Renal pelvis (tissue), 4 donors: ENCODE measurements around the gene KRT1. TPM values are rescaled to one million over a fixed set of nuclear protein-coding genes. Genes with fewer than 3 reads are reported as not detected.
"Not testable (repeated sequence)": the region's sequence is repeated elsewhere in the genome, so short reads cannot be mapped to it uniquely, and the experiment has no call there.

Experiments
- DNase-seq: peaks from one replicate; pipeline ENCODE4 v3.0.0-alpha.2; 2013
- polyA plus RNA-seq, 3 donors: library from polyadenylated mRNA; unstranded; fragments of 120-200 nt; gene quantifications; one replicate each; pipeline ENCODE4 v1.2.1, GENCODE V29; 2013; ENCODE audit not compliant: insufficient read length in 3 of 3

Gene KRT1
- polyA plus RNA-seq, 3 donors = 0.12 to 0.24 (median 0.16) TPM

DNA sequence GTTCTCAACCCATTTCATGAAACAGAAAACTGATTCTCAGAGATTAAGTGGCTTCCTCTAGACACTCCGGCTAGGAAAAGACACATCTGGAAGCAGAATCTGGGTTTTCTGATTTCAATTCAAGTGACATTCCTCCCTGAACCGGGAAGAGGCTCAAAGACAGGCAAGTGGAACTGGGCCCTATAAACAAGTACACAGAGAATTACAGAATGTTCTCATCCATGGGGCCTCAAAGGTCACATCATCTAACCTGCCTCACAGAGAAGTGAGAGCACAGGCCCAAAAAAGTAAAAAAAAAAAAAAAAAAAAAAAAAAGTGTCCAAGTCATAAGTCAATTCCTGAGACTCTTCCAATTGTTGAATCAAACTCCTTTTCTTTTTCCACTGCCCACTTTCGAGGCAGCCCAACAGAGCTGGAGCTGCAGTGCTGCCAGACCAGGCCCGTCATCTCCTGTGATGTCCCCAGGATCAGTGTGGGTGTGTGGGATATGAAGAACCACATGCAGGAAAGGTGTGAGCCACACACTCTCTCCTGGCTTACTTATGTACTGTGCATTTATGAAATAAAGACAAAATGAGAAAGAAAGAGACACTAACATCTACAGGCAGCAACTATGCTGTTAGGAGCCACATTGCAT lies 2.8 kb upstream of the KRT1 start:
- no peak for DNase-seq

DNA sequence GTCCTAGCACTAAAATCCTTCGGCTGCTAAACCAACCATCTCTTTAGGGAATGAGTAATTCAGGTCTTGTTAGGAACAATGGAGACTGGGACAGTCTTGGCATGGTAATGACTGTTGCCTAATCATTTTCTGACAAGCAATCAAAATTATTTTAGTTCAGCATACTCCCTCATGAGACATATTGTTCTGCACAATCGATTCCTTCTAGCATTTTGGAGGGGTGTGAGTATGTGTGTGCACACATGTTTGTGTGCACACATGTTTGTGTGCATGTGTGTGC lies 2.1 kb upstream of the KRT1 start:
- no peak for DNase-seq

DNA sequence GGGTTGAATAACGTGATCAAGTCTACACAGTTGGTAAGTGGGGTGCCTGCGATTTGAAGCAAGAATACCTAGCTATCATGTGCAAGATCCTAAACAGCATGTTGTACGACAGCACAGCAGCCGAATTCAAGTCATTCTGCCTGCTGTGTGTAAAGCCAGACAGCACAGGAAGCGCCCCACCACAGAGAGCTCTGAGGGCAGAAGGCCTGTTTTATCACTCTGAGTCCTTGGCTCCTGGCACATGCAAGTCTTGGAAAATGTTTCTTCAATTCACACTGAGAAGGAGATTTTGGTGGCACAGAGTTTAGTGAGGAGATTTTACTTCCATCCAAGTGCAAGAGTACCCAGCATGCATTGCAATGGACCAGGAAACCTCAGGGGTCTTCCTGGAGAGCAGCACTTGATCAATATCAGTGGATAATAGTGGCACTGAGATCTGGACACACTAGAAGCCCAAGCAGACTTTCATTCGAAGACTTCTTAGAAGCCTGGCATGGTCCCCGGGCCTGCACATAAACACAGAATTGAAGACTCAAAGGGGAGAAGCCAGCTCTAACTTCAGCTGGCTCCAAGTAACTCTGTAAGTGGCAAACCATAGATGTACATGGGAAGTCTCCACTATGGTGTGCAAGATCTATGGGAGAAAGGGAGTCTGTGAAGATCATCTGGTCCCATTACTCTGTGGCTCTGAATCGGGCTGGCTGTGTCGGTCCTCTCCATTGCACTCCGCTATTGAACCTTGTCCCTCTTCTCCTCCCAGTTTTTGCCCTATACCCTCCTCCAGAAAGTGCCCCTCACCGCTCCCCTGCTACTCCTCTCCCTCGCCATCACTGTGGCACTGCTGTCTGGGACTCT lies 1.5 kb upstream of the KRT1 start:
- no peak for DNase-seq

DNA sequence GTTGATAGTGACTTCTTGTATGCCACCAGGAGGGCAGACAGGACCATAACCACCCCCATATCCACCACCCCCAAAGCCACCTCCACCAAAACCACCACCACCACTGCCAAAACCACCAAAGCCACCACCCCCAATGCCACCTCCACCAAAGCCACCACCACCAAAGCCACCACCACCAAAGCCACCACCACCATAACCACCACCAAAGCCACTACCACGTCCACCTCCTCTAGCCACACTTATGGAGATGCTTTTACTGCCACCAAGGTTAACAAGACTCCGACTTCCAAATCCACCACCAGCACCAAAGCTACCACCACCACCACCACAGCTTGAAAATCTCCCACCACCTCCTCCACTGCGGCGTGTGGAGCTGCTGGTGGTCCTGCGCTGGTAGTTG lies 332 bp downstream of the KRT1 start:
- DNase-seq = no peak

DNA sequence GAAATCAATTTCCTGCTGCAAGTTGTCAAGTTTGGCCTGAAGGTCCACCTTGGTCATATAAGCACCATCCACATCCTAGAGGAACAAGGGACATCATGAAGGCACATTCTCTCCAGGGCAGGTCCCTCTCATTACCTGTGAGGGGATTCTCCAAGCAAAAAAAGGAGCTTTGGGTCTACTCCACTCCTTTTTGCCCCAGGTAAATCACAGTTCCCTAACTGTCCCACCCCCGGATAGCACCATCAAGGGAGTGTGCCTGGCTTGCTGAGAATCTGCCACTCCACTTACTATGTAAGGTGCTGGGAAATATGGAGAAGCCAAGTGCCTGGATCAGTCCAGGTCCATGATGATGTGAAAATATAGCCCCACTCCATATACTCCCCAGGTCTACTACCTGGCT lies 2.5 kb downstream of the KRT1 start:
- no peak for DNase-seq

DNA sequence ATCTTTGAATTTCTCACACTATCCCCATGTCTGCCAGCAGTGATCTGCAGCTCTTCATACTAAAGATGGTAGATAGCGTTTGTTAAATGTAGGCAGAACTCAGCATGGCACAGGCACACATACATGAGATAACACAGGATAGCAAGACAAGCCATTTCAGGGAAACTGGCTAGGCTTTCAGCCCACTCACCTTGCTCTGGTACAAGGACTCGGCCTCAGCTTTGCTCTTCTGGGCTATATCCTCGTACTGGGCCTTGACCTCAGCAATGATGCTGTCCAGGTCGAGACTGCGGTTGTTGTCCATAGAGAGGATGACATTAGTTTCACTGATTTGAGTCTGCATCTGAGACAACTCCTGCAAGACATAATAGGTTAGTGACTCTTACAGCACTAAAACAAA lies 3.1 kb downstream of the KRT1 start:
- no peak for DNase-seq

DNA sequence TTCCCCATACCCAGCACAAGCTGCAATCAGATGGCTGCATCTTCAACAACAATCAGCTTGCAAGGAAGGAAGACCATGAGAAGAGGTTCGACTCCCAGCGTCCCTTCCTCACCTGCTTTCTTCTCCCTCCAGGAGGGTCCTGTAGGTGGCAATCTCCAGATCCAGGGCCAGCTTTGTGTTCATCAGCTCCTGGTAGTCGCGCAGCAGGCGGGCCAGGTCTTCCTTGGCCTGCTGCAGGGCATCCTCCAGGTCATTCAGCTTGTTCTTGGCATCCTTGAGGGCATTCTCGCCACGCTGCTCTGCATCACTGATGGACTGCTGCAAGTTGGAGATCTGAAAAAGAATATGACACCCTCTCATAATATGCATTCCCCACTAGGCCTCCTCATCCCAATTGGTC lies 4.0 kb downstream of the KRT1 start:
- DNase-seq = no peak

DNA sequence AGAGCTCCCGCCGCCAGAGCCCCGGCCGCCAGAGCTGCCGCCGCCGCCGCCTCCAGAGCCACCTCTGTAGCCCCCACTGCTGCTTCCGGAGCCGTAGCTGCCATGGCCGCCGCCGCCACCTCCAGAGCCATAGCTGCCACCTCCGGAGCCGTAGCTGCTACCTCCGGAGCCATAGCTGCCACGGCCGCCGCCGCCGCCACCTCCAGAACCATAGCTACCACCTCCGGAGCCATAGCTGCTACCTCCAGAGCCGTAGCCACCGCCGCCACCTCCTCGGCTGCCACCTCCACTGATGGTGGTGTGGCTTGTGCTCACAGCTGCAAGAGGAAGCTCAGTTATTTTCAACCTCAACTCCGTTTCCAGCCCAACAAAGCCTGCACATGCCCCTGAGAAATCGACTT lies 4.9 kb downstream of the KRT1 start:
- no peak for DNase-seq

DNA sequence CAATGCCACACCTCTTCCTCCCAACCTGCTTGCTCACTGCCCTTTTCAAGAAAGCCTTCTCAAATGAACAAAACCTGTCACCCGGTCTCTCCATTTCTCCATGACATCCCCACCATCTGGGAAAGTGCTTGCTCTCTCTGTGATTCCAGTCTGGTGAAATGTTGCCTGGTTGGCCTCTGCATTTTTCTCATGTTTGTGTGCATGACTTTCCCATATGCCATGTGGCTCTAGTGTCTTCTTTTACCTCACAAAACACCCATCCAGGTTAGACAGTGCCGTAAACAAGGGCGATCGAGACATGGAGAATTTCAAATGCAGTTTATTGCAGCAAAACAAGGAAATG lies 5.8 kb downstream of the KRT1 start:
- DNase-seq = no peak

DNA sequence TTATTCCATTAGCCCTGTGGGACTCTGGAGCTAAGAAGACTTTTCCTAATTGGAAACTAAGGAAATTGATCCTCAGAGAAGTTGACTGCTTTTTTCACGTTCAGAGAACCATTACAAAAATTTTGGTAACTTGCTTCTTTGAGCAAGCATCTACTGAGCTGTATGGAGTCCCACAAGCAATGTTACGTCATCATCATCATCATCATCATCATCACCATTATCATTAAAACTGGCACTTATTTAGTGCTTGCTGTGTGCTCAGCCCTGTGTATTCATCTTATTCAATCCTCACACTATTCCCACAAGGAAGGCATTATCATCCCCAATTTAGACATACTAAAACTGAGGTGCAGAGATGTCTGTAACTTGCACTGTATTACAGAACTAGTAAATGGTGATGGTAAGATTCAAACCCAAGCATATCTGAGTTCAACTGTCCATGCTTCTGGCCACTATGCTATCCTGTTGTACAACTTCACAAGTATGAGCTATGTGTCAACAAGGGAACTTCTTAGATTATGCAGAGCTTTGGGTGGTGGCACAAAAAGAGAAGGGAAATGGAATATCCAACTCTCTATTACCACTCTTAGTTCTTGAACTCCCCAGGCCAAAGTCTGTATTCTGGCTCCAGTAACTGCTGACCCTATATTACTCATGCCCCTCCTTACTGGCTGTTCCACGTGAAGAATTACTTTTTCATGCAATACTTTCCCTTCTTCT lies 6.3 kb downstream of the KRT1 start:
- no peak for DNase-seq

DNA sequence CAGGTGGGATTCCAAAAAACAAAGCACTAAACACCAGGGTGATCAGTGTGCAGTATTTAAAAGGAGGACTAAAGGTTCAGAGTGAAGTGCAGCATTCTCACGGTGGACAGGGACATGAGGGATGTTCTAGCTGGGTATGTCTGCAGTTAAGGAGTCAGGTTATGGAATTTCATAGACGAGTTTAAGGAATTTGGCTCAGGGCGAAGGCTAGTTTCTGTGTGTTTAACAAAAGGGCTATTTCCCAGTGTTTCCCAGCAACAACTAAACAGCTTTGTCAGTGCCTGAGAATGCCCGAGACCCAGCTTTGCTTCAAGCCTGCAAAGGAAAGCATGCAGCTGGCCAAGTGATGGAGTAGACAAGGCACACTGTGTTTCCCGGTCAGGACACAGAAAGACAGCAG lies 7.0 kb downstream of the KRT1 start:
- DNase-seq = no peak

DNA sequence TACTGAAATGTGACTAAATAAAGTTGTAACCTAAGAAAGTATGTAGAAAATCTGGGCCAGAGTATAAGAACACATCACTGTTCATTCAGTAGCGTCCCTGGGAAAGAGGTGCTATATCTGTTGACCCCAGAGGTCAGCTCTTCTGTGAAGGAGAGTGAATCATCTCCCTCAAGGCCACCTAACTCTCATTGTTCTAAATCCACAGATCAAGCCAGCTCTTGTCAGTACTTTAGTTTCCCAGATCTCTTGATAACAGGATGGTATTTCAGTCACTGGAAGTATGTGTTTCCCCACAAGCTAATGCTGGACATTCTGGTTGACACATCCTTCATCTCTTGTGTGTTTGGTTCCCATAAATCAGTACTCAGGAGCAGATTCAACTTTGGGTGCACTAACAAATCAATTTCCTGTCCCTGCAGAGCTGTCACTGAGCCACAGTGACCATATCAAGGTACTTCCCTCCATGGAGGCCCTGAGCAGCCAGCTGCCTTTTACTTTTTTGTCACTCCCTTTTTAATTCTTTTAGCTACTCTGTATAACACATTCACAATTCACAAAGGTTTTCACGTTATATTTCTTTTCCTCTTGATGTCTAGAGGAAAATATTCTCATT lies 7.8 kb downstream of the KRT1 start:
- no peak for DNase-seq

DNA sequence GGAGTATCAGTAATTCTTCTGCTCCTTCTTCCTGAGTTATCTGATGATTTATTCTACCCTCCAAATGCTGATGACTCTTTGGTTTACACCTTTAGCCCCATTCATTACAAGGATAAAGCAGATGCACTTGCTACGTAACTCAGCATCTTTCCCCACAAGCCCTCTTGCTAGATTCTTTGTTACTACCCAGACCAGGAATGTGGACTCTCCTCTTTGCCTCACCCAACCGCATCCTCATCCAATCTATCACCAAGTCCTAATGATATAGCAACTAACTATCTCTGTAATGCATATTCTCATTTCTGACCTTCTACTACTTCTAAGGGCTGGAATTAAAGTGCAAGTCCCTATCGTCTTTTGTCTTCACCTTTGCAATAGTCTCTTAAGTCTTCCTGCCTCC lies 9.2 kb downstream of the KRT1 start:
- DNase-seq = no peak

DNA sequence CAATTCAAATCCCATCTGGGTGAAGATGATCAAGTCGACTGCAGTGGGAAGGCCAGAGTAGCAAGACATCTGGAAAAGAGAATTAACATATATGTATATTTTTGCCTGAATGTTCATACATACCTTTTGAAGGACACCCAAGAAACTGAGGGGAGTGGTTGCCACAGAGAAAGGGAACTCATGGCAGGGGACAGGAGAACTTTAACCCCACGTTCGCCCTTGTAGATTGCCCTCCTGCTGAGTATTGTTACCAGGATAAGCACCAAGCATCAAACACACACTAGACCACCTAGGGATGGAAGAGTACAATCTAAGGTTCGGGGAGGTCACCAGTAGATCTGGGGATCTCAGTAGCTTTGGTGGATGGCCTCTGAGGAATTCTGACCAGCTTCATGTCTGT lies 9.7 kb downstream of the KRT1 start:
- no peak for DNase-seq

DNA sequence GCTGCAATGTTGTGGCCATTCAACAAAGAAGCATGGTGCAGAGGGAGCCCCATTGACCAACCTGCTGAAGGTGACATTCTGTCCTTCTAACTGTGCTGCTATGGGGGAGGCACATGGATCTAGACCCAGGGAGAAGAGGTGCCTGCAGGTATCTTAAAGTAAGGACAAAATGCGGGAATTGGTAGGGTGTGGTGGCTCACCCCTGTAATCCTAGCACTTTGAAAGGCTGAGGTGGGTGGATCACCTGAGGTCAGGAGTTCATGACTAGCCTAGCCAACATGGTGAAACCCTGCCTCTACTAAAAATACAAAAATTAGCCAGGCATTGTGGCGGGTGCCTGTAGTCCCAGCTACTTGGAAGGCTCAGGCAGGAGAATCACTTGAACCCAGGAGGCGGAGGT lies 10.3 kb downstream of the KRT1 start:
- not testable (repeated sequence) for DNase-seq

DNA sequence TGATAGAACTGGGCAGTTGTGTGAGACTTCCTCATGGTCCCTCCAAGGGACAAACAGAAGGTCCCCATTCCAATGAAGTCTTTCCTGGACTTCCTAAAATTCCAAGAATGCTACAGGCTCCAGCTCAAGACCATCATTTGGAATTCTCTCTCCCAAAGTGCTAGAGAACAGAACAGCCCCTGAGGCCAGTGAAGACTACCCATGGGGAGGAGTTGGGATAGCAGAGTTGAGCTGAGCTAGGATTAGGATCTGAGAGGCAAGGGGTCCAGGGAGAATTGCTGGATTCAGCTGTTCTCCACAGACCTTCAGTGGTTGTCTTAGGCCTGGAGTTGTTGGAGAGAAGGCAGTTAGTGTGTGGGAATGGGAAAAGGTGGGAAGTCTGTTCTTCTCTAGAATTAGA lies 10.8 kb downstream of the KRT1 start:
- DNase-seq = no peak

DNA sequence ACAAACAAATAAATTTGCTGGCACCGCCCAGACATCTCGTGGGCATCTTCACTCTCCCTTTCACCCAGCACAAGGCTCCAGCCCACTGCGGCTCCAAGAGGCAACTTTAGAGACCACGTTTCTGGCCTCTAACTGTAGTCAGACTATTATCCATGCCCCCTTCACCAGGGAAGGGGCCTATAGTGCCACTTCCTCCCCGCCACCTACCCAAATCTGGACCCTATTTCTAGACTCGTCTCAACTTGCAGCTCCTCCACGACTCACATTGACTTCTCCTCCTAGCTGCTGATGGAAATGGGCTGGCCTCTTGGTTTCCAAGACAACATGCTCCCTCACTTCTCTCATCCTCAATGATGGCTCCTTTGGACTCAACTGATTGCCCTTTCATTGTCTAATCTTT lies 12.3 kb downstream of the KRT1 start:
- DNase-seq = no peak

DNA sequence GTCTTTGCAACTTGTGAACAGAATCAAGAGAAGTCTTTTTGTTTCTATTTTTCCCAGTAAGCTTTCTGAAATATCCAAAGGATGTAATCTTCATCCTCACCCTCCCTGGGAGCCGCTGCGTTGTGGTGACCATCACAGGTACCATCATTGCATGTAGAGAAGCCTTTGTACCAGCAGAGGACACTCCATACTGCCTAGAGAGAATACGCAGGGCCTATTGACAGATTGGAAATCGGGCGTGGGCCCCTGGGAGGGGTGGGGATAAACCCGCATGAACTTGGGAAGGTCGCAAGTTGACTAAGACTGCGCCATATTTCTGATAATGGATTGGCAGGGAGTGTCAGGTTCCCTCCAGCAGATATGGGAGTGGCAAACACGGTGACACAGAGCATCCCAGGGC lies 12.7 kb downstream of the KRT1 start:
- DNase-seq = no peak

DNA sequence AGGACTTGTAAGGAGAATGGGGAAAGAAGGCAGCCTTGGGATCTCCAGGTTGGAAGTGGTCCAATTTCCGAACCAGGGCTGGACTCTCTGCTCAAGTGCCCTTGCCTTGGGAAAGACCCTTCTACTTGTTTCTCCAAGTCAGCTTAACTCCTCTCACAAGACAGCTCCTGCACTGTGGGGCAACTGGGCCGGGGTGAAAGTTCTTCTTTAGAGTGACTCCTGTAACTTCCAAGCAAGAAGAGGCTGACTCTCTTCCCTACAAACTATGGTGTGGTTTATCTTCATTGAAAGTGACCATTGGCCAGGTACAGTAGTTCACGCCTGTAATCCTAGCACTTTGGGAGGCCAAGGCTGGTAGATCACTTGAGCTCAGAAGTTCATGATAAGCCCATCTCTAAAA lies 13.7 kb downstream of the KRT1 start:
- no peak for DNase-seq

DNA sequence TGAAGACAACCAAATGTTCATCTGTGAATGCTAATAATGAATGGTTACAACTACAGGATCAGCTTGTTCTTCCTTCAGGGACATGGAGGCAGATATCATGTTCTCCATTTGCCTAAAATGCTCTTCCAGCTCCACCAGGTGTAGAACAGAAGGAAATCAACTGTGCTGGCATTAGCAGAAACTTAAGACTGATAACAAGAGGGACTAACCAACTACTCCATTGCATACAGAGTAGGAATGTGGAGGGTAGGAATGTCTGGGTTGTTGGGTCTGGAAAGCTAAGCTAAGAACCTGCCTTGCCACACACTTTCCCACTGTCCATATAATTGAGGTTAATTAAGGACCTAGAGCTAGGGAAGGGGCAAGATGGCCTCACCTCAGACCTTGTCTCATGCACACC lies 16.8 kb downstream of the KRT1 start:
- no peak for DNase-seq

DNA sequence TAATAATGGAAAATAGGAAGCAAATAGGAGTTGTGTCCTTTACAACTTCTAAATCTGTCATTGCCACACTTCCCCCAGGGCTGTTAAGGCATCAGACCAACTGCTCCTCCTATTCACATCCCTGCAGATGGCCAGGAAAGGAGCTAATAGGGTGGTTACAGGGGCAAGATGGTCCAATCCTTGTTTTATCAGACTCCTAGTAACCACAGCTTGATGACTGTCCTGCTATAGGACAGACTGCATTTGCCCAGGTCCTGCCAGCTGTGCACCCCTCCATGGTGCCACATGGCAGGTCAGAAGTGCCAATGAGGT lies 17.3 kb downstream of the KRT1 start:
- no peak for DNase-seq

DNA sequence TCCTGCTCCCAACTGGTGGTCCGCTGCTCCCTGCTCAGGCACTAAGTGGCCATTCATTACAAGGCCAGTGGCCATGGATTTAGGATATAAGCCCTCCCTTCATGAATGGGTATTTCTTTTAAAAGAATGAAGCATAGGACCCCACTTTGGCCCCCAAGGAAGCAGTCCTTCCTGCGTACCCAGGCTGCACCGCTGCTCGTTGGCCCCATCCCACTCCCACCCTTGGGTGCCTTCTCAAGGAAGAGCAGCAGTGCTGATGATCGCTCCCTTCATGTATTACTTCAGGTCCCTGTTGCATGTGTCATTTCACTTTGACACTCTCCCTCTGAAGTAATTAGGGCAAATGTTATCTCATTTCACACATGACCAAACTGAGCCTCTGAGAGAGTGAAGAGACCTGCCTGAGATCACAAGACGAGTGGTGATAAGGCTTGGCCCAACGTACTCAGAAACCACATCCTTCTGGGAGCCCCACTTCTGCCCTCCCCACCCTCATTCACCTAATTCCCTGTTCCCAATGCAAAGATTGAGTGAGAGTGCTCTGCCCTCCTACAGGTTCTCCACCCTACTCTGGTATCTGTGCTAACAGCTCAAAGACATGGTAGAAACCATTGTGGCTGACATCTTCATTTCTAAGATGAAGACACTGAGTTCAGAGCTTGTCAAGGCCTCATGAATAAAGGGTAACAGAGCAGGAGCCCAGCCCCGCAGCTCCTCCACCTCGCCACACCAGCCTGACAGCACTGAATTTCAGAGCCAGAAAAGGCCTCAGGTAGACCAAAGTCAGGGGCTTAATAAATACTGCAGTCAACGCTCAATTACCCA lies 17.9 kb downstream of the KRT1 start:
- DNase-seq = no peak
